GM10266 (cell line): ENCODE measurements around the gene FARSA.
A peak's percentile ranks its signal among the peaks of the same experiment; 100 is the strongest.
"Not testable (repeated sequence)": the region's sequence is repeated elsewhere in the genome, so short reads cannot be mapped to it uniquely, and the experiment has no call there.

ENCODE experiments used
- DNase-seq: peaks from one replicate; pipeline ENCODE4 v3.0.0; 2012; ENCODE audit errors: extremely low spot score
- TF ChIP-seq, protein P1 (sequence below): IDR thresholded peaks from 2 replicates; pipeline ENCODE4 v1.5.1; 2012; ENCODE audit warnings: mild to moderate bottlenecking, low read depth; ENCODE audit not compliant: control insufficient read depth, insufficient read depth; ENCODE audit errors: missing control alignments

The FARSA gene

DNA sequence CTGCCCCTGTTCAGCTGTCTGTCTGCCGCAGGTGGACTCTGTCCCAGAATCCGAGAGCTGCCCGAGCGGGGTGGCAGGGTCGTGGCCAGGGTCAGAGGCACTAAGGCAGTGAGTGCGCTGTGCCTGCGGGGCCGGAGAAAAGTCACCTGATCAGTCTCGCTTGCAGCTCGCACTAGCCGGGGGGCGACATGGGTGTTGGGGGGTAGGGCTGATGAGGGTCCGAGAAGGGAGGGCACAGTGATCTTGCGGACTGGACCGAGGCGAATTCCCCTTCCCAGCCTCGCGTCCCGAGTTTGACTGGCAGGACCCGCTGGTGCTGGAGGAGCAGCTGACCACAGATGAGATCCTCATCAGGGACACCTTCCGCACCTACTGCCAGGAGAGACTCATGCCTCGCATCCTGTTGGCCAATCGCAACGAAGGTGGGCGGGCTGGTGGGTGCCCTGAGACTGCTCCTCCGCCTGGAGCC is 41.9 kb downstream of the FARSA start:
- DNase-seq: no peak
- TF ChIP-seq, protein P1, sequence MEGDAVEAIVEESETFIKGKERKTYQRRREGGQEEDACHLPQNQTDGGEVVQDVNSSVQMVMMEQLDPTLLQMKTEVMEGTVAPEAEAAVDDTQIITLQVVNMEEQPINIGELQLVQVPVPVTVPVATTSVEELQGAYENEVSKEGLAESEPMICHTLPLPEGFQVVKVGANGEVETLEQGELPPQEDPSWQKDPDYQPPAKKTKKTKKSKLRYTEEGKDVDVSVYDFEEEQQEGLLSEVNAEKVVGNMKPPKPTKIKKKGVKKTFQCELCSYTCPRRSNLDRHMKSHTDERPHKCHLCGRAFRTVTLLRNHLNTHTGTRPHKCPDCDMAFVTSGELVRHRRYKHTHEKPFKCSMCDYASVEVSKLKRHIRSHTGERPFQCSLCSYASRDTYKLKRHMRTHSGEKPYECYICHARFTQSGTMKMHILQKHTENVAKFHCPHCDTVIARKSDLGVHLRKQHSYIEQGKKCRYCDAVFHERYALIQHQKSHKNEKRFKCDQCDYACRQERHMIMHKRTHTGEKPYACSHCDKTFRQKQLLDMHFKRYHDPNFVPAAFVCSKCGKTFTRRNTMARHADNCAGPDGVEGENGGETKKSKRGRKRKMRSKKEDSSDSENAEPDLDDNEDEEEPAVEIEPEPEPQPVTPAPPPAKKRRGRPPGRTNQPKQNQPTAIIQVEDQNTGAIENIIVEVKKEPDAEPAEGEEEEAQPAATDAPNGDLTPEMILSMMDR: no peak

GRCh38 chr19:12890787-12891552 is 42.5 kb downstream of the FARSA start, which contains the start of gene GCDH:
GCDH (plus strand) TSS chr19:12891160; CDS start chr19:12891305, 145 bp downstream.
- TF ChIP-seq, protein P1: no peak
- DNase-seq: peak; percentile 96

DNA sequence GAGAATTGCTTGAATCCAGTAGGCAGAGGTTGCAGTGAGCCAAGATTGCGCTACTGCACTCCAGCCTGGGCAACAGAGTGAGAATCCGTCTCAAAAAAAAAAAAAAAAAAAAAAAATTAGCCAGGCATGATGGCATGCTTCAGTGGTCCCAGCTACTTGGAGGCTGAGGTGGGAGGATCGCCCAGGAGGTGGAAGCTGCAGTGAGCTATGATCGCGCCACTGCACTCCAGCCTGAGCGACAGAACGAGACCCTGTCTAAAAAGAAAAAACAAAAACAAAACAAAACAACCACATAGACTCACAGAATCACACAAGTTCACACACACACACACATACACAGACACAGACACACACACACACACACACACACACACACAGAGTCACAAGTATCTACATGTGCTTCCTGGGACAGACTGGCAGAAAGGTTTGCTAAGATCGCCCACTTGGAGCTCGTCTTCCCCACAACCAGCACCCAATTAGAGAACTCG is 43.2 kb downstream of the FARSA start:
- DNase-seq: not testable (repeated sequence)

DNA sequence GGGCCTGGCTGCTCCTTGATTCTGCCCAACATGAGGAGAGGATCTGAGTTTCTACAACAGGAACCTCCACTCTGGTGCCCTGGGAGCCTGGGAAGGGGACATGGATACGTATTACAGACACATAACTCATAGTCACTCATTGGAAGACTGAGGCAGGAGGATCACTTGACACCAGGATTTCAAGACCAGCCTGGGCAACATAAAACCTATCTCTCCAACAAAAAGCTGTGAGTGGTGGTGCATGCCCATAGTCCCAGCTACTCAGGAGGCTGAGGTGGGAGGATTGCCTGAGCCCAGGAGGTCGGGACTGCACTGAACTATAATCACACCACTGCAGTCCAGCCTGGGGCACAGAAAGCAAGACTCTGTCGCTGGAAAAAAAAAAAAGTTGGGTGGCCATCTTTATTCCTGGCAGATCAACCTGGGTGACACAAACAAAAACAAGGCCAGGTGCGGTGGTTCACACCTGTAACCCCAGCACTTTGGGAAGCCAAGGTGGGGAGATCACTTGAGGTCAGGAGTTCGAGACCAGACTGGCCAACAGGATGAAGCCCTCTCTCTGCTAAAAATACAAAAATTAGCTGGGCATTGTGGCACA is 45.4 kb downstream of the FARSA start:
- DNase-seq: no peak
- TF ChIP-seq, protein P1: no peak

- DNase-seq: no peak
- TF ChIP-seq, protein P1: no peak
Observed at GRCh38 chr19:12886969-12887747, 46.4 kb downstream of the FARSA start, which contains the start of gene KLF1. KLF1 (minus strand) TSS chr19:12887201; CDS start chr19:12887140, 61 bp downstream.

DNA sequence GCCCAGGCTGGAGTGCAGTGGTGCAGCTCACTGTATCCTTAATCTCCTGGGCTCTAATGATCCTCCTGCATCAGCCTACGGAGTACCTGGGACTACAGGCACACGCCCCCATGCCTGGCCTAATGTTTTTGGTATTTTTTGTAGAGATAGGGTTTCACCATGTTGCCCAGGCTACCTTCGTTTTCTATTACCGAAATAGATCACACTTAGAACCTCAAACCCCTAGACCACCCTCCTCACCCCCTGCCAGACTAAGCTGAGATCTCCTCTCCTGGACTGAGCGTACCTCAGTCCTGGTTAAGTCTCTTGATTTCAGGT is 46.9 kb downstream of the FARSA start:
- no peak for DNase-seq
- TF ChIP-seq, protein P1: no peak
